Omental fat pad (tissue), 4 donors: ENCODE data around the gene B3GNT7. TPM values are rescaled to one million over a fixed set of nuclear protein-coding genes. Genes with fewer than 3 reads are reported as not detected.
"Not testable (repeated sequence)": the region's sequence is repeated elsewhere in the genome, so short reads cannot be mapped to it uniquely, and the experiment has no call there.

Experiments used
- ATAC-seq: fragments of 150-250 bp; one replicate; pipeline ENCODE4 v1.9.1; 2016; ENCODE audit warnings: mild to moderate bottlenecking, moderate library complexity; ENCODE audit not compliant: low FRiP score
- DNase-seq: peaks from one replicate; pipeline ENCODE4 v3.0.0-alpha.2; 2019; ENCODE audit warnings: low spot score
- total RNA-seq, 4 donors: library from RNA; depleted of rRNA; stranded (reverse); fragments of >200 nt; gene quantifications; one replicate each; pipeline ENCODE4 v1.1.0, GENCODE V29; 2016
- TF ChIP-seq, protein P1 (sequence below), 3 donors: fragments of 450-650 bp; IDR thresholded peaks; one replicate each; pipeline ENCODE4 v1.5.1; 2016 to 2017; ENCODE audit warnings: antibody characterized with exemption in 3 of 3, mild to moderate bottlenecking in 3 of 3, moderate library complexity in 2 of 3

The B3GNT7 gene
- total RNA-seq, 4 donors from 2014 or later = 2.8 to 12.6 (median 6.1) TPM

DNA sequence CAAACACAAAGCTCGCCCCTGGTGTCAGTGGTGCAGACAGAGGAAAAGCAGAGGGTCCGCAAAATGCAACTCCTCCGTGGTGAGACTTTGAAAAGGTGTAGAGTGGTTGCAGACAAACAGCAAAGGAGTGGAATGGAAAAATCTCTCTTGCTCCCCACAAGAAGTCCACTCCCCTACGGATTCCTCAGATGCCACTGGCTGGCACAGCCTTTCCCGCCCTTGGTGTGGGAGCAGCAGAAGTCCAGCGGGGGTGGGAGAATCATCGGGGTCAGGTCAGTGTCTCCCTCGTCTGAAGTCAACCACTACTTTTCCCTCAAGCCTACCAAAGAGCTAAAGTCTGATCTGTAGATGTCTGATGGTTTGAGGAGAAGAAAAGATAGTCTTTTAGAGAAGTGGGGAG lies 22.3 kb upstream of the B3GNT7 start:
- ATAC-seq (peak; percentile 58), DNase-seq (no peak)
- TF ChIP-seq, protein P1, sequence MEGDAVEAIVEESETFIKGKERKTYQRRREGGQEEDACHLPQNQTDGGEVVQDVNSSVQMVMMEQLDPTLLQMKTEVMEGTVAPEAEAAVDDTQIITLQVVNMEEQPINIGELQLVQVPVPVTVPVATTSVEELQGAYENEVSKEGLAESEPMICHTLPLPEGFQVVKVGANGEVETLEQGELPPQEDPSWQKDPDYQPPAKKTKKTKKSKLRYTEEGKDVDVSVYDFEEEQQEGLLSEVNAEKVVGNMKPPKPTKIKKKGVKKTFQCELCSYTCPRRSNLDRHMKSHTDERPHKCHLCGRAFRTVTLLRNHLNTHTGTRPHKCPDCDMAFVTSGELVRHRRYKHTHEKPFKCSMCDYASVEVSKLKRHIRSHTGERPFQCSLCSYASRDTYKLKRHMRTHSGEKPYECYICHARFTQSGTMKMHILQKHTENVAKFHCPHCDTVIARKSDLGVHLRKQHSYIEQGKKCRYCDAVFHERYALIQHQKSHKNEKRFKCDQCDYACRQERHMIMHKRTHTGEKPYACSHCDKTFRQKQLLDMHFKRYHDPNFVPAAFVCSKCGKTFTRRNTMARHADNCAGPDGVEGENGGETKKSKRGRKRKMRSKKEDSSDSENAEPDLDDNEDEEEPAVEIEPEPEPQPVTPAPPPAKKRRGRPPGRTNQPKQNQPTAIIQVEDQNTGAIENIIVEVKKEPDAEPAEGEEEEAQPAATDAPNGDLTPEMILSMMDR (IDR thresholded peaks at IDR 0.05) = no peak

DNA sequence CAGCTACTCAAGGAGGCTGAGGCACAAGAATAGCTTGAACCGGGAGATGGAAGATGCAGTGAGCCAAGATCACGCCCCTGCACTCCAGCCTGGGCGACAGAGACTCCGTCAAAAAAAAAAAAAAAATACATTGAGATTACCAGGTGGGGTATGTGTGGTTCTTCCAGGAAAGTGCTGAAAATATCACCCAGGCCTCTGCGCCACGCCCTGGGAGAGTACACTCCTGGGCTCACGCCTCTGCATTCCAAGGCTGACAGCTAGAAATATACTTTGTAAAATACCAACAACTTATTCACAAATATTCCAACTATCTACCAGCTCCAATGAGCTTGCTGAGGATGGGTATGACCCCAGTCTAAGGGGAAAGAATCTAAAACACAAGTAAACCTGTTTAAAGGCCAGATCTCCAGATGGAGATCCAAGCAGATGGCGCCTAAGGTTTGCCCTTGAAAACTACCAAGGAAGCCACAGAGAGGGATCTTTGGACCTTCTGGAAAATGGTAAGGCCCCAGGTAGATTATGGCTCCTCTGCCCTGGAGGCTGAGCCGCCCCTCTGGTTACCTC lies 21.6 kb upstream of the B3GNT7 start:
- peak; percentile 54 for ATAC-seq
- TF ChIP-seq, protein P1 (IDR thresholded peaks at IDR 0.05) = no peak
- DNase-seq = no peak

DNA sequence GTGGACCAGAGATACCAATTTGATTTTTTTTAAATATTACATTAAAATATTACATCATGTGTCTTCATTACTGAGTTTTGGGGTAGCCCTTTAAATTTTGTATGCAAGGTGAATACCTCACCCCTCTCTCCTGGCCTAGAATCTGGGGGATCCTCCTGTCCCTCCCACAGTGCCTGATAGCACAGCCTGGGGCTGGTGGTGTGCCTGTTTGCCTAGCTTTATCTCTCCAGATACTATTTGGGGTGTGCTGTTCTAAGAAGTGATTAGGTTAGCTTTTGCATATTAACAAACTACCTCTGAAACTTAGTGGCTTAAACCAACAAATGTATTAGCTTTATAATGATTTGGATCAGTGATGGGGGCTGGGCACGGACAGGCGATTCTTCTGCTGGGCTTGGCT lies 20.7 kb upstream of the B3GNT7 start:
- DNase-seq (no peak), ATAC-seq (no peak)
- TF ChIP-seq, protein P1 (IDR thresholded peaks at IDR 0.05) = no peak

DNA sequence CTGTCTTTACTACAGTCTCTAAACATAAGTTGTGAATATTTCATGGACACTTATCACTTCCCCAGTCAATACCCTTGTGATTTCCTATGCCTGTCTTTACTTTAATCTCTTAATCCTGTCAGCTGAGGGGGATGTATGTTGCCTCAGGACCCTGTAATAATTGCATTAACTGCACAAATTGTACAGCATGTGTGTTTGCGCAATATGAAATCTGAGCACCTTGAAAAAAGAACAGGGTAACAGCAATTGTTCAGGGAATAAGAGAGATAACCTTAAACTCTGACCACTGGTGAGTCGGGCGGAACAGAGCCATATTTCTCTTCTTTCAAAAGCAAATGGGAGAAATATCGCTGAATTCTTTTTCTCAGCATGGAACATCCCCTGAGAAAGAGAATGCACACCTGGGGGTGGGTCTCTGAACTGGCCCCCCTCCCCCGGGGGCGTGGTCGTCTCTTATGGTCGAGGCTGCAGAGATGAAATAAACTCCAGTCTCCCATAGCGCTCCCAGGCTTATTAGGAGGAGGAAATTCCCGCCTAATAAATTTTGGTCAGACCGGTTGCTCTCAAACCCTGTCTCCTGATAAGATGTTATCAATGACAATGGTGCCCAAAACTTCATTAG lies 19.4 kb upstream of the B3GNT7 start:
- DNase-seq, ATAC-seq: not testable (repeated sequence)

DNA sequence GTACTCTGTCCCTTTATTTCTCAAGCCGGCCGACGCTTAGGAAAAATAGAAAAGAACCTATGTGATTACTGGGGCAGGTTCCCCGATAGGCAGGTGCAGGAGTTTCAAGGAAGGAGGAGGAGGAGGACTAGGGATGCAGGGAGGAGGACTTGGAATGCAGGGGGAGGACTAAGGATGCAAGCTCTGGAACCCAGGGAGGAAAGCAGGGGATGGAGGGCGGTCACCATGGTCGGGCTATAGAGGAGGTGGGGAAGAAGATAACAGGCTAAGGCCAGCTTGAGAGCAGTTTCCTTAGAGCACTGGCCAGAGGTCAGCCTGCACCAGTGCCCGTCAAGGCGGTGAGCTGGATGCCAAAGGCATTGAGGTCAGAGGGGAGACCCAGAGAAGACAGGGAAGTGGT lies 18.7 kb upstream of the B3GNT7 start:
- TF ChIP-seq, protein P1 (IDR thresholded peaks at IDR 0.05) = no peak
- DNase-seq (no peak), ATAC-seq (no peak)

DNA sequence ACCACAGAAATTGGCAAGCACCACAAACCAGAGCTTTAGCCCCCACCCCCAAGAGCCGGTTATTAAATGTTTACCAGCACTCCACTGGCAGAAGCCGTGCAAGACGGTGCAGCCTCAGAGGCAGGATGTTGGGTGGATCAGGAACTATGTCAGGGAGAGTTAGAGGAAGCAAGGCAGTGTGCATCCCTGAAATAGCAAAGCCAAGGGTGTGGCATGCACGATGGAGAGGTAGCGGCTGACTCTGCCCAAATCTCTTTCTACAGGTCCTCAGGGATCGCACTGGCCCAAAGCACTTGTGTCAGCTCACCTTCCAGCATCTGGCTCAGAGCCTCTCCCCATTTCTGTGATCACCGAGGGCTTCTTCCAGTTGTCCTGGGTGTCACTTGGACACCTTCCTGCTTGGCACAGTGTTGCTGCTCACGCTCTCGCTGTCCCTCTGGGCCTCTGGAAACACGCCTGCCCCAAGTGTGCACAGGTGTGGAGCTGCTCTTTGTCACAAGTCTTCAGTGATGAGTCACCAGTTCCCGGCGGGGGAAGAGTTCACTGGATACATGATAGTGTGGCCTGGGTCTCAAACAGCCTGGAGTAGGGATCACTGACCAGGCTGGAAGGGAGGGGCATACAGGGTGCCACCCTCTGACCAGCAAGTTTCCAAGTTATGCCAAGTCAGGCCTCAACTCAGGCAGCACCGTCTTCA lies 17.3 kb upstream of the B3GNT7 start:
- DNase-seq (no peak), ATAC-seq (no peak)
- TF ChIP-seq, protein P1 (IDR thresholded peaks at IDR 0.05) = no peak

DNA sequence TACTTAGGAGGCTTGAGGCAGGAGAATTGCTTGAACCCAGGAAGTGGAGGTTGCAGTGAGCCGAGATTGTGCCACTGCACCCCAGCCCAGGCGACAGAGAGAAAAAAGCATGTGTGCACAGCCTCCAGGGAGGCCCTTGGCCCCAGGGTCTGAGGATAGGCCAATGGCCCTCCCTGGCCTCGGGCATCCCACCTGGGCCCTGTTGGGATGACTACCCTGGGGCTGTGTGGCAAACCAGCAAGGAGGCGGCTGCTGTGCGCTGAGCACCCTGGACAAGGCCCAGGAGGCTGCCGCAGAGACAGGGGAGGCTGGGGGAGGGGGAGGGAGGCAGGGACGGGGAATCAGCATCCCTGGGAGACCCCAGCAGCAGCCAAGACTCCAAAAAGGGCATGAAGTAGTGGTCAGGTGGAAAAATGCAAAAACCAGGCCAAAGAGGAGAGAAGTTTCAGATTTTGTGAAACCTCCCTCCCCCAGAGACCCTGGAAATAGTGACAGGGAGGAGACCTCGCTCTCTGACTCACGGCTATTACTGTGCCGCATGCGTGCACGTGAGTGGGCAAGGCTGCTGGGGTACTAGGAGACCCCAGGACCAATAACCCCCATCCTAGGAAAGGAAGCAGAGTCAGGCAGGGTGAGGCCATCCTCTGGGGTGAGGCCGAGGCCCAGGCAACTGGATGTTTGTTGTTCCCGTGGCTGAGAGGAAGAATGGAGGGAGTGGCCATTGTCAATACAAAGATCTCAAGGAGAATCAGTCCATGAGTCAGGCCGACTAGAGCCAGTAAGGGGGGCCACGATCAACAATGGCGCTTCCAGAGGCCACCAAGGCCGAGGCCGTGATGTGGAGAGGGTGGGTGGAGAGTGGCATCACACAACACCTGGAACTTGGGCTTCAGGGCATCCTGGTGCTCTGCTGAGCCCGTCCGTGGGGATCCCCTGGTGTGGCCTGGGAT lies 16.0 kb upstream of the B3GNT7 start:
- TF ChIP-seq, protein P1 (IDR thresholded peaks at IDR 0.05) = no peak
- ATAC-seq (no peak), DNase-seq (no peak)
